HG03378 (cell line): ENCODE data around the gene FOXRED2.
"Not testable (repeated sequence)": the region's sequence is repeated elsewhere in the genome, so short reads cannot be mapped to it uniquely, and the experiment has no call there.

Source experiments
- ATAC-seq: cut with Tn5 transposase; IDR thresholded peaks from one replicate; pipeline ENCODE4 v1.9.1; 2021; ENCODE audit warnings: mild to moderate bottlenecking, moderate library complexity; ENCODE audit not compliant: unreplicated experiment

Gene FOXRED2

DNA sequence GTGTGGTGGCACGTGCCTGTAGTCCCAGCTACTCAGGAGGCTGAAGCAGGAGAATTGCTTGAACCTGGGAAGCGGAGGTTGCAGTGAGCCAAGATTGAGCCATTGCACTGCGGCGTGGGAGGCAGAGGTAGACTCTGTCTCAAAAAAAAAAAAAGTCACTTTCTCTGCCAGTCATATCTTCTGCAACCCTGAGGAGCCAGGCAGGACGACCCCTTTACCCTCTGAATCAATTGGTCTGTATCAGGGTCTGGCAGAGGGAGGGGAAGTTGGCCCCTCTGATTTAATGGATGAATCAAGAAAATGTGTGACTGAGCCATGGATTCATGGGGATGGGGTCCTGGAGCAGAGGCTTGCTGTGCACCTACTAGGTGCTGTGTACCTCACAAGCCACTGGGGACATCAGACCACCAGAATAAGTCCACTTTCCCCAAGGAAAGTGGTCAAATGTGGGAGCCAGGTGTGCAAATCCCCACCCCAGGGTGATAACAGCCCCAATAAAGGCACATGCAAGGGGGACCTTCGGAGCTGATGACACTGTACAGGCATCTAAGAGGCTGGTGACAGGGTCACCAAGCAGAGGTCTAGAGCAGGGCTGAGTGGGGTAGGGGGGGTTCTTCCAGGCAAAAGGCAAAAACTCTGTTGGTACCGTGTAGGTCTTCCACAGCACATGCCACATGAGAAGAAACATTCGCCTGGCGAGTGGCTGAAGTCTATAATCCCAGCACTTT is 54.4 kb downstream of the FOXRED2 start:
- ATAC-seq, result no peak

DNA sequence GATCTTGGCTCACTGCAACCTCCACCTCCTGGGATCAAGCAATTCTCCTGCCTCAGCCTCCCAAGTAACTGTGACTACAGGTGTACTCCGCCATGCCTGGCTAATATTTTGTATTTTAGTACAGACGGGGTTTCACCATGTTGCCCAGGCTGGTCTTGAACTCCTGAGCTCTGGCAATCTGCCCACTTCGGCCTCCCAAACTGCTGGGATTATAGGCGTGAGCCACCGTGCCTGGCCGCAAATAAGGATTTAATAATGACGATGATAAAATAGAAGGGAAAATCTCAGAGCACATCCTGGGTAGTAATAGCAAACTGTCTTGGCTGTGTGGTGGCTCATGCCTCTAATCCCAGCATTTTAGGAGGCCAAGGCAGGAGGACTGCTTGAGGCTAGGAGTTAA is 55.9 kb downstream of the FOXRED2 start:
- not testable (repeated sequence) for ATAC-seq

DNA sequence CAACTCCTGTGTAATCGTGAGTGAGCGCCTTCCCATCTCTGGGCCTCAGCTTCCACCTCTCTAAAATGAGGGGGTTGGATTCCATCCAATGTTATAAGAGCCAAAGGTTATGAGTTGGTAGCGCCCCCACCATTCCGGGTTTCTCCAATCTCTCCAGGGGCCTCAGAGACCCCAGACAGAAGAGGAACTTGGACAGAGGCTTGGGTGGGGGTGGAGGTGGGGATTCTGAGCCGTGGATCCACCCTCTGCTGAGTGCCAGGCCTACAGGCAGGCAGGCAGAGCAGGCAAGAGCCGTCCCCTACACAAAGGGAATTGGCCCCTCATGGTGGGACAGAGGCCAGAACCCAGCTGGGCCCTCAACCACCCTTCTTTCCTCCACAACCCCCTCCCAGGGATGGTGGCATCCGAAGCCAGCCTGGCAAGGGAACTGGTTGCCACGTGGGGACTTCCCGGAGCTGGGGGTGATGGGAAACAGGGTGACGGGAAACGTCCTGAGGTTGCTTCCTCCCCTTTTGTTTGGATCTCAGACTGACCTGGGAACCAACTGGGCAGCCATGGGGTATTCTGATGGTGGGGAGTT is 57.2 kb downstream of the FOXRED2 start:
- ATAC-seq, result no peak

DNA sequence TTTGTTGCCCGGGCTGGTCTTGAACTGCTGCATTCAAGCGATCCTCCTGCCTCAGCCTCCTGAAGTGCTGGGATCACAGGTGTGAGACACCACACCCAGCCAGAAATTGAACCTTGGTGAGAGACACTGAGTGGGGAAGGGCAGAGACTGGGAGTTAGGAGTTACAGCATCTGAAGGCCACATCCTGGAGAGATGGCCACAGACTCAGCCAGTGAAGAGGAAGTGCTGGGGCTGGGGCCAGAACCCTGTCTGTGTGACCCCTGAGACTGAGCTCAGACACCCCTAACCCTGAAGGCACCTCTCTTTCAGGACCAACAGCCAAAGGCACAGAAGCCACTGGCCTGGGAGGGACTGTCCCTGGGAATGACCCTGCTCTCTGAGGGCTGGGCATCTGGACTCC is 59.2 kb downstream of the FOXRED2 start:
- ATAC-seq, result no peak

DNA sequence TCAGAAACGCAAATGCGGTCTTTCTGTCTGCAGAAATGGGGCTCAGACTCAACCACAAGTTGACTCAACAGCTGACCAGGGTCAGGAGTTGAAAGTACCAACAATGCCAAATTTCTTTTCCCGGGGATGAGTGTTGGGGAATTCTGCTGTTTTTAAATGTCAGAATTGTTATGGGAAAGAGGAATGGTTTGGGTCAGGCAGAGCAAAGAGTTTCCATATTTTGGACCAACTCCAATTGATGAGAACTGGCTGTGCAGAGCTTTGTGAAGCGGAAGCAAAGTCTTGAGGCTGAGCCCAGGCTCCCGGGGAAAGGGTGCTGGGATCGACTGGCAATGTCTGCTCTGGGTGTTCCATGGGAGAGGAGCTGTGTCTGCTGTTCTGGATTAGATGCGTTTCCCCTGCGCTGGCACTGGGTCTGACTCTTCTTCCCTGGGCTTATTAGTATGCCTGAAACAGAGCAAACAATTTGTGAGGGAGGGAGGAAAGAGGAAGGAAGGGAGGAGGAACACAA is 61.6 kb downstream of the FOXRED2 start:
- no peak for ATAC-seq

GRCh38 chr22:36443198-36443770 is 63.6 kb downstream of the FOXRED2 start:
- ATAC-seq, result no peak

GRCh38 chr22:36442506-36443197 is 64.2 kb downstream of the FOXRED2 start:
- no peak for ATAC-seq

DNA sequence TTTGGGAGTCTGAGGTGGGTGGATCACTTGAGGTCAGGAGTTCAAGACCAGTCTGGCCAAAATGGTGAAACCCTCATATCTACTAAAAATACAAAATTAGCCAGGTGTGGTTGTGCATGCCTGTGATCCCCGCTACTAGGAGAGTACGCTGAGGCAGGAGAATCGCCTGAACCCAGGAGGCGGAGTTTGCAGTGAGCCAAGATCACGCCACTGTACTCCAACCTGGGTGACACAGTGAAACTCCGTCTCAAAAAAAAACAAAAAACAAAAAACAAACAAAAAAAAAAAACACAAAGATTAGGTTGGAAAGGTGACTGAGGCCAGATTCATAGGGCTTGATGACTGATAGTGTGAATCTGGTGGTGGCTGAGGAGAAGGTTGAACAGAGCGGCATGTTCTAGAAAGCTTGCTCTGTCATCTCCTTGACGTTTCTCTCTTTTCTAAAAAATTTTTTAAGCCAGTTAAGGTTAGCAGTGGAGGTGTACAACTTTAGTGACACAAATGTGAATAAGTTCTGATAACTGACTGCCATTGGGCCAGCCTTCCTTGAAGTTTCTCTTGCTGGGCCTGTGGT is 66.3 kb downstream of the FOXRED2 start:
- no peak for ATAC-seq

DNA sequence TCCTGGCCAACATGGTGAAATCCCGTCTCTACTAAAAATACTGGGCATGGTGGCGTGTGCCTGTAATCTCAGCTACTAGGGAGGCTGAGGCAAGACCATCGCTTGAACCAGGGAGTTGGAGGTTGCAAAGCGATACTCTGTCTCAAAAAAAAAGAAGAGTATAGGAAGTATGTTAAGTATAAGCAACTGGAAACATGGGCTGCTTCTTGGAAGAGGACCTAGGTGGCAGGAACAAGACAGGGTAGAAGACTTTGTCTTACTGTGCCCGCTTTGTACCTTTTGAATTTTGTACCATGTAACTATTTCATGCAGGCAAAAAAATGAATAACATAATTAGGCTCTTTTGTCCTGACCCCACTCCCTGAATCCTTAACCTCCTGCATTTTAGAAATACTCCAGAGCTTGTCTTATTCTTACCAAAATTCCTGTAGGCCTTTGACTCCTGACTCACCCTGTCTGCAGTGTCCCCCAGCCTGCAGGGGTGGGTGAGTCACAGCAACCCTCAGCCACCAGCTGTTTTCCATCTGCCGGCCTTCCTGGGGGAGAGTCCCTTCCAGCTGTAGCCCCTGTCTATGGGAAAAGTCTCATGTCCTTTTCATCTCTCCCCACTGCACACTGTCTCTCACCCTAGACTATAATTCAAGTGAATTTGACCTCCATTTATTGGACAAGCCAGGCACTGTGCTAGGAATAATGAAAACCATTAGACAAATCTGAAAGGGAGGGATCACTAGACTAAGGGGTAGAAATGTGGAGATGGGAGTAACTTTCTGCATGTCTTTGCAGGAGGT is 67.2 kb downstream of the FOXRED2 start:
- ATAC-seq, result no peak
